ENCODE measurements around the gene TRIO. TPM values are rescaled to one million over a fixed set of nuclear protein-coding genes. Genes with fewer than 3 reads are reported as not detected.

The TRIO gene
- total RNA-seq, 4 donors from 2014 or later = 112 to 155 (median 145) TPM

- Histone ChIP-seq H3K4me1 (peaks cover 2 to 10% (median 5%) of the 10 kb centered on the region in 4 donors), H3K36me3 (peaks cover 72 to 100% (median 94%) of the 10 kb centered on the region in 4 donors), H3K27me3 (no peaks in the 10 kb centered on the region), H3K27ac (replicated peaks in 1 of 4) (no peak overlapping the region), H3K4me3 (no peak overlapping the region), H3K9me3 (no peaks in the 10 kb centered on the region)
- TF ChIP-seq POLR2AphosphoS5 (IDR thresholded peaks at IDR 0.05) (no peak), CTCF (IDR thresholded peaks at IDR 0.05) (no peak), POLR2A (IDR thresholded peaks at IDR 0.05; ENCODE audit: low read depth) (no peak), EP300 (IDR thresholded peaks at IDR 0.05) (no peak)
- intact Hi-C loops (cut with DNase I) = loop anchor here (10.0 kb wide), 1 partner anchor 100 kb away; no protein-coding TSS in a partner anchor
- DNase-seq (ENCODE audit: extremely low spot score) = no peak
- WGBS = 86% methylated on average over 5 of the region's 5 CpGs
These were observed 352.2 kb downstream of the TRIO start for GRCh38 chr5:14495301-14495700.

GRCh38 chr5:14497311-14497710 is 354.2 kb downstream of the TRIO start:
- H3K4me3 ChIP-seq = no peak overlapping the region
- no peaks in the 10 kb centered on the region for H3K9me3 ChIP-seq
- H3K36me3 ChIP-seq = peaks cover 65 to 95% (median 91%) of the 10 kb centered on the region in 4 donors
- H3K27ac ChIP-seq (replicated peaks in 1 of 4) = no peak overlapping the region
- H3K4me1 ChIP-seq = no peaks in the 10 kb centered on the region
- no peak for DNase-seq (ENCODE audit: extremely low spot score)
- 92% methylated on average over 7 of the region's 7 CpGs for WGBS
- TF ChIP-seq POLR2AphosphoS5 (IDR thresholded peaks at IDR 0.05) (no peak), POLR2A (IDR thresholded peaks at IDR 0.05; ENCODE audit: low read depth) (no peak)
- intact Hi-C loops (cut with DNase I) = loop anchor here (10.0 kb wide), 1 partner anchor 103 kb away; no protein-coding TSS in a partner anchor
- no peaks in the 10 kb centered on the region for H3K27me3 ChIP-seq

- Histone ChIP-seq H3K27ac (replicated peaks in 1 of 4) (no peak overlapping the region), H3K27me3 (no peaks in the 10 kb centered on the region), H3K4me1 (no peaks in the 10 kb centered on the region), H3K4me3 (no peak overlapping the region), H3K9me3 (no peaks in the 10 kb centered on the region), H3K36me3 (peaks cover 68 to 95% (median 94%) of the 10 kb centered on the region in 4 donors)
- intact Hi-C loops (cut with DNase I) = no loop called here
- TF ChIP-seq POLR2AphosphoS5 (IDR thresholded peaks at IDR 0.05) (no peak), EP300 (IDR thresholded peaks at IDR 0.05) (no peak), CTCF (IDR thresholded peaks at IDR 0.05) (no peak), POLR2A (IDR thresholded peaks at IDR 0.05; ENCODE audit: low read depth) (no peak)
- 84% methylated on average over 17 of the region's 18 CpGs for whole genome bisulfite sequencing
- no peak for DNase-seq (ENCODE audit: extremely low spot score)
These were observed 358.5 kb downstream of the TRIO start for GRCh38 chr5:14501353-14502293.

DNA sequence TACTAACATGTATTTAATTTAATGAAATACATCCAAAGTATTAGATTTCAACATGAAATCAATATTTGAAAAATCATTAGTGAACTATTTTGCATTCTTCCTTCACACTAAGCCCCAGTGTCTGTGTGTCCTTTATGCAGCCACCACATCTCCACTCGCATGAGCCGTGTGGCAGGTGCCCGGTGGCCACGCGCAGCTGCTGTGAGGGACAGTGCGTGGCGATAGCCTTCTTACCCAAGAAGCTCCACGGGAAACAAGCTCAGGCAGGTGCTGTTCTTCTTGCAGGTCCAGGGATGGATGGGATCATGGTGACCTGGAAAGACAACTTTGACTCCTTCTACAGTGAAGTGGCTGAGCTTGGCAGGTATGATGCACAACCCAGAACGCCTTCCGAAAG is 359.1 kb downstream of the TRIO start:
- 90% methylated on average over 10 of the region's 10 CpGs for WGBS
- H3K4me1 ChIP-seq = no peaks in the 10 kb centered on the region
- H3K9me3 ChIP-seq = no peaks in the 10 kb centered on the region
- no peak for TF ChIP-seq CTCF (IDR thresholded peaks at IDR 0.05)
- no peak for TF ChIP-seq EP300 (IDR thresholded peaks at IDR 0.05)
- TF ChIP-seq POLR2A (IDR thresholded peaks at IDR 0.05; ENCODE audit: low read depth) = no peak
- no peak for TF ChIP-seq POLR2AphosphoS5 (IDR thresholded peaks at IDR 0.05)
- H3K4me3 ChIP-seq = no peak overlapping the region
- H3K27me3 ChIP-seq = no peaks in the 10 kb centered on the region
- no peak for DNase-seq (ENCODE audit: extremely low spot score)
- intact Hi-C loops (cut with DNase I) = no loop called here
- peaks cover 68 to 95% (median 94%) of the 10 kb centered on the region in 4 donors for H3K36me3 ChIP-seq
- no peak overlapping the region for H3K27ac ChIP-seq (replicated peaks in 1 of 4)

- WGBS = 80% methylated on average over 1 of the region's 9 CpGs
- peaks cover 66 to 95% (median 94%) of the 10 kb centered on the region in 4 donors for H3K36me3 ChIP-seq
- no peaks in the 10 kb centered on the region for H3K27me3 ChIP-seq
- H3K4me3 ChIP-seq = no peak overlapping the region
- intact Hi-C loops (cut with DNase I) = no loop called here
- no peak for DNase-seq (ENCODE audit: extremely low spot score)
- H3K27ac ChIP-seq (replicated peaks in 1 of 4) = no peak overlapping the region
- no peaks in the 10 kb centered on the region for H3K9me3 ChIP-seq
- H3K4me1 ChIP-seq = no peaks in the 10 kb centered on the region
- no peak for TF ChIP-seq POLR2AphosphoS5 (IDR thresholded peaks at IDR 0.05)
- no peak for TF ChIP-seq POLR2A (IDR thresholded peaks at IDR 0.05; ENCODE audit: low read depth)
- TF ChIP-seq EP300 (IDR thresholded peaks at IDR 0.05) = no peak
- no peak for TF ChIP-seq CTCF (IDR thresholded peaks at IDR 0.05)
These were observed 360.0 kb downstream of the TRIO start for GRCh38 chr5:14503017-14503680.
